Naive thymus-derived CD4-positive, alpha-beta T cell (primary cell): ENCODE measurements around the gene DHRS1. TPM values are rescaled to one million over a fixed set of nuclear protein-coding genes. Genes with fewer than 3 reads are reported as not detected.

Experiments used
- ATAC-seq: fragments of 150-1000 bp; cut with Tn5 transposase; 2 replicates; pipeline ENCODE4 v1.10.0; 2021; ENCODE audit warnings: mild to moderate bottlenecking, moderate library complexity
- CTCF ChIA-PET: fragments of 350-600 bp; sonication (Branson Sonifier 250); formaldehyde crosslinking; loops from one replicate; lab custom pipeline; 2021; ENCODE audit warnings: antibody characterized with exemption; lab: Charles Lee
- POLR2A ChIA-PET: fragments of 350-600 bp; sonication (Branson Sonifier 250); formaldehyde crosslinking; loops from one replicate; lab custom pipeline; 2021; ENCODE audit warnings: antibody characterized with exemption, inconsistent platforms; lab: Charles Lee
- DNase-seq, 9 donors: peaks; one replicate each; pipeline versions ENCODE4 v3.0.0 to v3.0.0-alpha.2; 2020 to 2022; ENCODE audit warnings: mixed read lengths in 1 of 9
- H3K27ac ChIP-seq: one replicate; pipeline ENCODE4 v1.7.0; 2013; ENCODE audit warnings: mild to moderate bottlenecking, low read depth, low read length, moderate library complexity
- H3K27me3 ChIP-seq, 2 donors: one replicate each; pipeline ENCODE4 v1.7.0; 2013; ENCODE audit warnings: low read length in 2 of 2, mild to moderate bottlenecking in 2 of 2, moderate library complexity in 2 of 2; ENCODE audit not compliant: control insufficient read depth in 2 of 2, insufficient read depth in 2 of 2
- H3K36me3 ChIP-seq, 3 experiments: 1 replicate in 2 of 3; 2 replicates in 1 of 3; pipeline ENCODE4 v1.7.0; 2013; ENCODE audit warnings: low read length in 3 of 3, mild to moderate bottlenecking in 3 of 3, moderate library complexity in 1 of 3; ENCODE audit not compliant: insufficient read depth in 3 of 3, control insufficient read depth in 2 of 3
- H3K4me1 ChIP-seq, 2 donors: one replicate each; pipeline ENCODE4 v1.7.0; 2013; ENCODE audit warnings: low read length in 2 of 2, mild to moderate bottlenecking in 2 of 2, moderate library complexity in 1 of 2; ENCODE audit not compliant: control insufficient read depth in 2 of 2, insufficient read depth in 2 of 2
- H3K4me3 ChIP-seq: 2 replicates; pipeline ENCODE4 v1.7.0; 2013; ENCODE audit warnings: mild to moderate bottlenecking, low read length
- H3K9me3 ChIP-seq, 3 experiments: 1 replicate in 2 of 3; 2 replicates in 1 of 3; pipeline ENCODE4 v1.7.0; 2013; ENCODE audit warnings: low read length in 3 of 3; ENCODE audit not compliant: control insufficient read depth in 2 of 3
- H3K27ac Mint-ChIP-seq, 9 donors: one replicate each; pipeline ENCODE4 v1.8.0; 2020 to 2022; ENCODE audit warnings: mixed read lengths in 9 of 9, mild to moderate bottlenecking in 8 of 9, moderate library complexity in 5 of 9, inconsistent platforms in 2 of 9
- H3K27me3 Mint-ChIP-seq, 5 donors: one replicate each; pipeline ENCODE4 v1.8.0; 2021 to 2022; ENCODE audit warnings: mixed read lengths in 5 of 5, mild to moderate bottlenecking in 1 of 5
- H3K36me3 Mint-ChIP-seq, 5 donors: one replicate each; pipeline ENCODE4 v1.8.0; 2020 to 2022; ENCODE audit warnings: mixed read lengths in 5 of 5, mild to moderate bottlenecking in 3 of 5, inconsistent platforms in 1 of 5
- H3K4me1 Mint-ChIP-seq, 7 donors: one replicate each; pipeline ENCODE4 v1.8.0; 2020 to 2022; ENCODE audit warnings: mixed read lengths in 7 of 7, mild to moderate bottlenecking in 3 of 7, inconsistent platforms in 1 of 7
- H3K4me3 Mint-ChIP-seq, 10 donors: one replicate each; pipeline ENCODE4 v1.8.0; 2020 to 2022; ENCODE audit warnings: mild to moderate bottlenecking in 10 of 10, mixed read lengths in 10 of 10, moderate library complexity in 6 of 10, inconsistent platforms in 2 of 10
- H3K9me3 Mint-ChIP-seq, 11 donors: one replicate each; pipeline ENCODE4 v1.8.0; 2020 to 2022; ENCODE audit warnings: mixed read lengths in 11 of 11, mild to moderate bottlenecking in 4 of 11, inconsistent platforms in 1 of 11, moderate library complexity in 1 of 11
- intact Hi-C, 2 donors: fragments of 100-400 bp; cut with micrococcal nuclease; formaldehyde crosslinking; loops; one replicate each; pipeline ENCODE4 v1.15.1; 2023
- polyA plus RNA-seq, 2 donors: library from polyadenylated mRNA; unstranded; fragments of 300-500 nt; fragmentation: Illumina TruSeq; gene quantifications; one replicate each; pipeline ENCODE4 v1.2.3, GENCODE V29; 2021
- total RNA-seq, 6 experiments: library from RNA in 5 of 6; stranded (reverse) in 5 of 6; gene quantifications; 1 replicate in 5 of 6; 2 replicates in 1 of 6; pipeline ENCODE4 v1.2.3 and lab custom pipeline; 2021 to 2026

Gene DHRS1
- total and polyA plus RNA-seq, 7 experiments from 2014 or later: 21.3 to 38.4 (median 33.3) TPM

- peaks cover 34 to 64% (median 58%) of the 10 kb centered on the region in 7 donors for H3K4me1 Mint-ChIP-seq
- H3K4me1 ChIP-seq: peaks cover 40 to 41% of the 10 kb centered on the region in 2 donors
- POLR2A ChIA-PET: interaction anchor here (0.6 to 7.2 kb wide), 21 partner anchors 10 to 193 kb away, joined by 3 to 125 read pairs (median 8); partner anchors contain the start of genes CBLN3, CHMP4A, DHRS1 and GMPR2
Observed at GRCh38 chr14:24243336-24243836, 56.2 kb downstream of the DHRS1 start.

GRCh38 chr14:24241829-24242443 is 57.6 kb downstream of the DHRS1 start:
- H3K27me3 ChIP-seq: no peaks in the 10 kb centered on the region
- ChIA-PET CTCF (interaction anchor here (0.6 to 7.9 kb wide), 36 partner anchors 9 to 695 kb away, joined by 3 to 140 read pairs (median 5); partner anchors contain the start of genes CHMP4A, CIDEB, DCAF11 and DHRS1), POLR2A (interaction anchor here (0.7 to 7.2 kb wide), 45 partner anchors 8 to 1235 kb away, joined by 3 to 125 read pairs (median 6); partner anchors contain the start of genes ACIN1, C14orf119, CBLN3 and CHMP4A)
- Mint-ChIP-seq H3K36me3 (peaks cover 3 to 29% (median 20%) of the 10 kb centered on the region in 5 donors), H3K27me3 (no peaks in the 10 kb centered on the region), H3K27ac (peak overlapping the region; percentile 98 to 100 (median 100)), H3K9me3 (peaks cover 0 to 1% (median 0%) of the 10 kb centered on the region in 11 donors), H3K4me1 (peaks cover 42 to 71% (median 62%) of the 10 kb centered on the region in 7 donors), H3K4me3 (peak overlapping the region; percentile 84 to 99 (median 98))
- intact Hi-C loops: loop anchor here (1.0 to 2.0 kb wide), 15 partner anchors 10 to 435 kb away; partner anchors contain the start of genes DCAF11 (in 2 of the 2), GMPR2 (in 2 of the 2), IPO4 (in 2 of the 2) and IRF9 (in 2 of the 2)
- ATAC-seq: peak; percentile 89
- no peaks in the 10 kb centered on the region for H3K9me3 ChIP-seq
- peak overlapping the region; percentile 78 for H3K4me3 ChIP-seq
- peak overlapping the region; percentile 98 for H3K27ac ChIP-seq
- peaks cover 16 to 43% (median 20%) of the 10 kb centered on the region in 3 experiments for H3K36me3 ChIP-seq
- peak in 7 of 9 donors; percentile 94 to 98 (median 97) for DNase-seq
- peaks cover 40 to 41% of the 10 kb centered on the region in 2 donors for H3K4me1 ChIP-seq

More at GRCh38 chr14:24243336-24243836, 56.2 kb downstream of the DHRS1 start:
- Histone ChIP-seq H3K36me3 (peaks cover 16 to 29% (median 20%) of the 10 kb centered on the region in 3 experiments), H3K27me3 (no peaks in the 10 kb centered on the region), H3K4me3 (peak overlapping the region; percentile 78), H3K9me3 (no peaks in the 10 kb centered on the region), H3K27ac (peak overlapping the region; percentile 98)
- peak overlapping the region; percentile 98 to 100 (median 100) for H3K27ac Mint-ChIP-seq
- no peaks in the 10 kb centered on the region for H3K27me3 Mint-ChIP-seq
- H3K36me3 Mint-ChIP-seq: peaks cover 3 to 19% (median 6%) of the 10 kb centered on the region in 5 donors
- peaks cover 0 to 1% (median 0%) of the 10 kb centered on the region in 11 donors for H3K9me3 Mint-ChIP-seq
- H3K4me3 Mint-ChIP-seq: peak overlapping the region; percentile 84 to 99 (median 98)
- CTCF ChIA-PET: interaction anchor here (0.6 to 7.9 kb wide), 20 partner anchors 8 to 261 kb away, joined by 3 to 140 read pairs (median 6); partner anchors contain the start of genes CHMP4A, CIDEB, DHRS1 and KHNYN
- ATAC-seq (no peak), DNase-seq (peak in 1 of 9 donors; percentile 30)
- intact Hi-C loops: loop anchor here (1.0 to 2.0 kb wide), 3 partner anchors 54 to 433 kb away; no protein-coding TSS in a partner anchor

Other genes starting within 250 kb of the DHRS1 start
Only the 30 nearest of the 34 such genes appear.
- gene DCAF11, start 185.0 kb downstream of the DHRS1 start, total RNA-seq: 10 to 100 TPM; 71.9 to 90.1 (median 83.3) TPM
- 10 to 100 TPM; 69.1 to 97.0 TPM for gene DCAF11, start 185.0 kb downstream of the DHRS1 start, polyA plus RNA-seq
- gene NRL, start 184.8 kb downstream of the DHRS1 start, total RNA-seq: 1 to 10 TPM; 2.1 to 4.5 (median 3.8) TPM
- 1 to 10 TPM; 2.2 to 2.6 TPM for gene NRL, start 184.8 kb downstream of the DHRS1 start, polyA plus RNA-seq
- gene FITM1, start 169.1 kb downstream of the DHRS1 start, total RNA-seq: 1 to 10 TPM; 1.8 to 4.3 (median 2.0) TPM
- 1 to 10 TPM in 1 of 2 donors, under 1 TPM in 1; 0.48 to 1.2 TPM for gene FITM1, start 169.1 kb downstream of the DHRS1 start, polyA plus RNA-seq
- 100 to 1,000 TPM; 189 to 583 (median 202) TPM for gene PSME1, start 163.6 kb downstream of the DHRS1 start, total RNA-seq
- gene PSME1, start 163.6 kb downstream of the DHRS1 start, polyA plus RNA-seq: 100 to 1,000 TPM; 698 to 703 TPM
- 10 to 100 TPM in 4 of 5 experiments, 1 to 10 TPM in 1; 9.0 to 25.5 (median 22.3) TPM for gene EMC9, start 158.2 kb downstream of the DHRS1 start, total RNA-seq
- 10 to 100 TPM in 1 of 2 donors, 1 to 10 TPM in 1; 9.6 to 12.4 TPM for gene EMC9, start 158.2 kb downstream of the DHRS1 start, polyA plus RNA-seq
- 100 to 1,000 TPM; 120 to 777 (median 143) TPM for gene PSME2, start 153.2 kb downstream of the DHRS1 start, total RNA-seq
- 100 to 1,000 TPM; 402 to 435 TPM for gene PSME2, start 153.2 kb downstream of the DHRS1 start, polyA plus RNA-seq
- gene RNF31, start 152.3 kb downstream of the DHRS1 start, total RNA-seq: 100 to 1,000 TPM in 1 of 5 experiments, 10 to 100 TPM in 4; 64.0 to 151 (median 95.4) TPM
- 10 to 100 TPM; 40.9 to 48.1 TPM for gene RNF31, start 152.3 kb downstream of the DHRS1 start, polyA plus RNA-seq
- gene IRF9, start 138.5 kb downstream of the DHRS1 start, total RNA-seq: 100 to 1,000 TPM; 133 to 337 (median 189) TPM
- gene IRF9, start 138.5 kb downstream of the DHRS1 start, polyA plus RNA-seq: 100 to 1,000 TPM in 1 of 2 donors, 10 to 100 TPM in 1; 73.3 to 110 TPM
- gene REC8, start 127.7 kb downstream of the DHRS1 start, total RNA-seq: 10 to 100 TPM; 20.3 to 80.5 (median 68.6) TPM
- gene REC8, start 127.7 kb downstream of the DHRS1 start, polyA plus RNA-seq: 10 to 100 TPM in 1 of 2 donors, 1 to 10 TPM in 1; 4.4 to 10.7 TPM
- 10 to 100 TPM; 21.5 to 45.2 (median 42.2) TPM for gene IPO4, start 111.0 kb downstream of the DHRS1 start, total RNA-seq
- 10 to 100 TPM; 17.5 to 36.2 TPM for gene IPO4, start 111.0 kb downstream of the DHRS1 start, polyA plus RNA-seq
- gene TM9SF1, start 104.3 kb downstream of the DHRS1 start, total RNA-seq: 10 to 100 TPM; 16.2 to 40.5 (median 19.2) TPM
- 10 to 100 TPM; 32.1 to 34.4 TPM for gene TM9SF1, start 104.3 kb downstream of the DHRS1 start, polyA plus RNA-seq
- gene TSSK4, start 94.1 kb downstream of the DHRS1 start, total RNA-seq: 1 to 10 TPM in 2 of 5 experiments, under 1 TPM in 2, not detected in 1; 0.22 to 1.9 (median 1.1) TPM
- gene TSSK4, start 94.1 kb downstream of the DHRS1 start, polyA plus RNA-seq: 1 to 10 TPM; 1.0 to 1.4 TPM
- 100 to 1,000 TPM in 1 of 5 experiments, 10 to 100 TPM in 4; 79.1 to 101 (median 85.7) TPM for gene CHMP4A, start 86.3 kb downstream of the DHRS1 start, total RNA-seq
- gene CHMP4A, start 86.3 kb downstream of the DHRS1 start, polyA plus RNA-seq: 100 to 1,000 TPM; 121 to 140 TPM
- gene MDP1, start 83.7 kb downstream of the DHRS1 start, total RNA-seq: 10 to 100 TPM in 3 of 5 experiments, 1 to 10 TPM in 2; 5.5 to 18.5 (median 14.2) TPM
- 10 to 100 TPM; 33.1 to 36.4 TPM for gene MDP1, start 83.7 kb downstream of the DHRS1 start, polyA plus RNA-seq
- 100 to 1,000 TPM in 3 of 5 experiments, 10 to 100 TPM in 2; 73.5 to 175 (median 106) TPM for gene NEDD8, start 67.4 kb downstream of the DHRS1 start, total RNA-seq
- gene NEDD8, start 67.4 kb downstream of the DHRS1 start, polyA plus RNA-seq: 100 to 1,000 TPM; 254 to 340 TPM
- gene GMPR2, start 66.9 kb downstream of the DHRS1 start, total RNA-seq: 10 to 100 TPM; 38.2 to 91.6 (median 69.5) TPM
- gene GMPR2, start 66.9 kb downstream of the DHRS1 start, polyA plus RNA-seq: 100 to 1,000 TPM in 1 of 2 donors, 10 to 100 TPM in 1; 99.9 to 107 TPM
- 100 to 1,000 TPM; 133 to 150 (median 139) TPM for gene TINF2, start 57.2 kb downstream of the DHRS1 start, total RNA-seq
- gene TINF2, start 57.2 kb downstream of the DHRS1 start, polyA plus RNA-seq: 100 to 1,000 TPM; 143 to 186 TPM
- gene TGM1, start 36.6 kb downstream of the DHRS1 start, total RNA-seq: 10 to 100 TPM in 1 of 5 experiments, 1 to 10 TPM in 4; 4.8 to 12.9 (median 7.1) TPM
- not detected for gene TGM1, start 36.6 kb downstream of the DHRS1 start, polyA plus RNA-seq
- 10 to 100 TPM; 49.7 to 76.5 (median 55.5) TPM for gene RABGGTA, start 28.2 kb downstream of the DHRS1 start, total RNA-seq
- 10 to 100 TPM; 17.9 to 36.3 TPM for gene RABGGTA, start 28.2 kb downstream of the DHRS1 start, polyA plus RNA-seq
- gene NOP9, start 70 bp upstream of the DHRS1 start, total RNA-seq: 10 to 100 TPM; 22.7 to 39.5 (median 29.8) TPM
- gene NOP9, start 70 bp upstream of the DHRS1 start, polyA plus RNA-seq: 1 to 10 TPM; 1.7 to 1.8 TPM
- 10 to 100 TPM; 16.4 to 31.5 (median 22.7) TPM for gene CIDEB, start 8.2 kb upstream of the DHRS1 start, total RNA-seq
- gene CIDEB, start 8.2 kb upstream of the DHRS1 start, polyA plus RNA-seq: 10 to 100 TPM; 18.7 to 19.3 TPM
- 10 to 100 TPM; 13.9 to 26.8 (median 17.5) TPM for gene LTB4R2, start 10.4 kb upstream of the DHRS1 start, total RNA-seq
- 1 to 10 TPM; 2.1 to 2.7 TPM for gene LTB4R2, start 10.4 kb upstream of the DHRS1 start, polyA plus RNA-seq
- gene LTB4R, start 11.7 kb upstream of the DHRS1 start, total RNA-seq: 10 to 100 TPM; 14.1 to 28.8 (median 26.3) TPM
- 1 to 10 TPM; 9.1 to 9.4 TPM for gene LTB4R, start 11.7 kb upstream of the DHRS1 start, polyA plus RNA-seq
- 10 to 100 TPM in 1 of 5 experiments, 1 to 10 TPM in 4; 4.6 to 10.2 (median 6.1) TPM for gene ADCY4, start 35.3 kb upstream of the DHRS1 start, total RNA-seq
- gene ADCY4, start 35.3 kb upstream of the DHRS1 start, polyA plus RNA-seq: under 1 TPM in 1 of 2 donors, not detected in 1; 0.25 TPM
- gene RIPK3, start 40.2 kb upstream of the DHRS1 start, total RNA-seq: 10 to 100 TPM; 19.9 to 47.5 (median 36.8) TPM
- gene RIPK3, start 40.2 kb upstream of the DHRS1 start, polyA plus RNA-seq: 10 to 100 TPM in 1 of 2 donors, 1 to 10 TPM in 1; 8.2 to 11.7 TPM
- gene NFATC4, start 68.4 kb upstream of the DHRS1 start, total RNA-seq: not detected
- not detected for gene NFATC4, start 68.4 kb upstream of the DHRS1 start, polyA plus RNA-seq
- gene NYNRIN, start 99.2 kb upstream of the DHRS1 start, total RNA-seq: 1 to 10 TPM in 1 of 5 experiments, under 1 TPM in 4; 0.08 to 1.3 (median 0.11) TPM
- gene NYNRIN, start 99.2 kb upstream of the DHRS1 start, polyA plus RNA-seq: not detected
- 10 to 100 TPM in 1 of 5 experiments, 1 to 10 TPM in 4; 2.0 to 13.9 (median 2.9) TPM for gene CBLN3, start 129.9 kb upstream of the DHRS1 start, total RNA-seq
- gene CBLN3, start 129.9 kb upstream of the DHRS1 start, polyA plus RNA-seq: under 1 TPM in 1 of 2 donors, not detected in 1; 0.24 TPM
- gene KHNYN, start 130.2 kb upstream of the DHRS1 start, total RNA-seq: 100 to 1,000 TPM in 4 of 5 experiments, 10 to 100 TPM in 1; 96.9 to 139 (median 129) TPM
- gene KHNYN, start 130.2 kb upstream of the DHRS1 start, polyA plus RNA-seq: 10 to 100 TPM; 12.7 to 18.9 TPM
- gene SDR39U1, start 143.0 kb upstream of the DHRS1 start, total RNA-seq: 100 to 1,000 TPM in 2 of 5 experiments, 10 to 100 TPM in 3; 64.7 to 137 (median 96.2) TPM
- gene SDR39U1, start 143.0 kb upstream of the DHRS1 start, polyA plus RNA-seq: 100 to 1,000 TPM in 1 of 2 donors, 10 to 100 TPM in 1; 91.8 to 104 TPM